Measurements from ENCODE around the gene SOCS7. TPM values are rescaled to one million over a fixed set of nuclear protein-coding genes. Genes with fewer than 3 reads are reported as not detected.

The SOCS7 gene
- total and polyA plus RNA-seq, 10 of the 15 experiments (the other 5 are each of a cell fraction or from before 2014, with no cell fraction given): 0.68 to 12.8 (median 7.3) TPM

DNA sequence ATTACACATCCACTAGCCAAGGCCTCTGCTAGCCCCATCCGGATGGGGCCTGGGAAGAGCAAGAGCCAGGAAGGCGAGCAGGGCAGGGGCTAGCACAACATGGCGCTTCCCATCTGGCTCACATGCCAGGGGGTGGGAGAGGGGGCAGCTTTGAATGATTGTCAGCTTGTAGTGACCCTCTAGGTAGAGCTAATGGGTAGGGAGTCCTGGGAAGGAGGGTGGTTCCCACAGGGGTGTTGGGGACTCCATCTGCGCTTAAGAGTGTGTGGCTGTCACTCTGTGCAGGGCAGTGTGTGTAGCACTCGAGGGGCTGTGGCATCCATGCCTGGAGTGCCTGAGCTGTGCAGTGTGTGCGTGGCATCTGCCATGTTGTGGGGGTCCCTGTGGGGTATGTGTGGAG lies 101.1 kb downstream of the SOCS7 start (continued):
- TF ChIP-seq EP300 (IDR thresholded peaks at IDR 0.05; ENCODE audit: borderline replicate concordance in 1 of 2, control insufficient read depth in 1 of 2, low read depth in 2 of 2, low read length in 2 of 2): no peak
- no peak for TF ChIP-seq SMC3 (IDR thresholded peaks at IDR 0.05; ENCODE audit: borderline replicate concordance, low read length)
- TF ChIP-seq WRNIP1 (IDR thresholded peaks at IDR 0.05; ENCODE audit: borderline replicate concordance, low read depth, low read length): no peak
- no peak for TF ChIP-seq CHD4 (IDR thresholded peaks at IDR 0.05)
- no peak for TF ChIP-seq EED (IDR thresholded peaks at IDR 0.05; ENCODE audit: low read depth)
- TF ChIP-seq EGR1 (IDR thresholded peaks at IDR 0.05; ENCODE audit: borderline replicate concordance in 1 of 2, low read depth in 2 of 2, low read length in 2 of 2): no peak

DNA sequence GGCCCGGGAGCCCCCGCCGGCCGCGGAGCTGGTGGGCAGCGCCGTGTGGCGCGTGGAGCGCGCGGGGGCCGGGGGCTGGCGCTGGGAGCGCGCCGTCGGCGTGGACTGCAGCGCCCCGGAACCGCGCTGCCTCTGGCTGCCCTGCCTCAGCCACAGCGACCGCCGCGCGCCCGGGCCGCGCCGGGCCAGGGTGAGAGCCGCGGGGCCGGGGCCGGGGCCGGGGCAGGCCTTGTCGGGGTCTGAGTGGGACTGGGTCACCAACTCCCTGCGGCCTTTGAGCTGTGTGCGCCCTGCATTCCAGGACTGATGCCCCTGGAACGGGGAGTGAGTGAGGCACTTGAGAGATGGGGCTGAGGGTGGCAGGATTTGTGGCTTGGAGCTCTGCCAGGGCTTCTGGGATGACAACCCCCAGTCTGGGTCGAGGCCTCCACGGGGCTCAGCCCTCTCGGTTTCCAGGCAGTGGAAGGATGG lies 102.3 kb downstream of the SOCS7 start:
- in situ Hi-C loops (cut with MboI): no loop called here
- BruUV-seq (replicated peaks): no TSS peak
- H3K27me3 ChIP-seq (replicated peaks in 1 of 2; ENCODE audit: control insufficient read depth in 2 of 2, insufficient read depth in 2 of 2, low read length in 1 of 2): peaks cover 5 to 13% of the 10 kb centered on the region in 2 experiments; a peak in 3 of 4 replicates
- H2AFZ ChIP-seq (ENCODE audit: control insufficient read depth, low read depth, low read length): no peak overlapping the region
- H3K79me2 ChIP-seq (ENCODE audit: control insufficient read depth, insufficient read depth, low read length): no peaks in the 10 kb centered on the region
- H3K9ac ChIP-seq (ENCODE audit: control insufficient read depth, insufficient read depth, low read length): no peak overlapping the region
- H3K4me2 ChIP-seq (ENCODE audit: control insufficient read depth, insufficient read depth): no peak overlapping the region
- SMC1A ChIA-PET (ENCODE audit: uncharacterized antibody, unreplicated experiment): no interaction called here
- CTCF ChIA-PET: no interaction called here
- DNase-seq (ENCODE audit: low read depth, low spot score) (no peak), ATAC-seq (no peak), FAIRE-seq (no peak)
- no peak overlapping the region for H3K27ac ChIP-seq (ENCODE audit: control insufficient read depth, insufficient read depth)
- 42% methylated on average over 9 of the region's 44 CpGs for WGBS (ENCODE audit: insufficient coverage, insufficient replicate concordance, low lambda C conversion rate, missing lambda C conversion rate)
- no peak overlapping the region for H3K4me3 ChIP-seq
- POLR2A ChIA-PET: no interaction called here
- peaks cover 11% of the 10 kb centered on the region for H3K4me1 ChIP-seq (ENCODE audit: control insufficient read depth, insufficient read depth, low read length)
- intact Hi-C loops (cut with micrococcal nuclease; ENCODE audit: unreplicated experiment): no loop called here
- H3K36me3 ChIP-seq (ENCODE audit: control insufficient read depth in 2 of 2, insufficient read depth in 2 of 2, low read length in 1 of 2): no peaks in the 10 kb centered on the region
- H4K20me1 ChIP-seq (ENCODE audit: control insufficient read depth, insufficient read depth): no peaks in the 10 kb centered on the region
- H3K9me3 ChIP-seq (replicated peaks; ENCODE audit: control insufficient read depth, insufficient read depth, low read length): no peaks in the 10 kb centered on the region
- RAD21 ChIA-PET (ENCODE audit: unreplicated experiment): no interaction called here
- TF ChIP-seq, protein P1, sequence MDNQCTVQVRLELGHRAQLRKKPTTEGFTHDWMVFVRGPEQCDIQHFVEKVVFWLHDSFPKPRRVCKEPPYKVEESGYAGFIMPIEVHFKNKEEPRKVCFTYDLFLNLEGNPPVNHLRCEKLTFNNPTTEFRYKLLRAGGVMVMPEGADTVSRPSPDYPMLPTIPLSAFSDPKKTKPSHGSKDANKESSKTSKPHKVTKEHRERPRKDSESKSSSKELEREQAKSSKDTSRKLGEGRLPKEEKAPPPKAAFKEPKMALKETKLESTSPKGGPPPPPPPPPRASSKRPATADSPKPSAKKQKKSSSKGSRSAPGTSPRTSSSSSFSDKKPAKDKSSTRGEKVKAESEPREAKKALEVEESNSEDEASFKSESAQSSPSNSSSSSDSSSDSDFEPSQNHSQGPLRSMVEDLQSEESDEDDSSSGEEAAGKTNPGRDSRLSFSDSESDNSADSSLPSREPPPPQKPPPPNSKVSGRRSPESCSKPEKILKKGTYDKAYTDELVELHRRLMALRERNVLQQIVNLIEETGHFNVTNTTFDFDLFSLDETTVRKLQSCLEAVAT (IDR thresholded peaks at IDR 0.05): no peak
- TF ChIP-seq SMC3 (IDR thresholded peaks at IDR 0.05; ENCODE audit: borderline replicate concordance, low read length) (no peak), IKZF2 (IDR thresholded peaks at IDR 0.05) (no peak), BACH1 (IDR thresholded peaks at IDR 0.05; ENCODE audit: borderline replicate concordance) (no peak), NR2C1 (IDR thresholded peaks at IDR 0.05) (no peak), SUZ12 (IDR thresholded peaks at IDR 0.05; ENCODE audit: unreplicated experiment) (no peak), PAX8 (IDR thresholded peaks at IDR 0.05) (no peak), CREM (IDR thresholded peaks at IDR 0.05; ENCODE audit: low read depth) (no peak), RUNX3 (IDR thresholded peaks at IDR 0.05; ENCODE audit: low read length) (no peak), SMAD5 (IDR thresholded peaks at IDR 0.05; ENCODE audit: low read depth) (no peak), ZNF207 (IDR thresholded peaks at IDR 0.05; ENCODE audit: borderline replicate concordance) (no peak)
- TF ChIP-seq, protein P2, sequence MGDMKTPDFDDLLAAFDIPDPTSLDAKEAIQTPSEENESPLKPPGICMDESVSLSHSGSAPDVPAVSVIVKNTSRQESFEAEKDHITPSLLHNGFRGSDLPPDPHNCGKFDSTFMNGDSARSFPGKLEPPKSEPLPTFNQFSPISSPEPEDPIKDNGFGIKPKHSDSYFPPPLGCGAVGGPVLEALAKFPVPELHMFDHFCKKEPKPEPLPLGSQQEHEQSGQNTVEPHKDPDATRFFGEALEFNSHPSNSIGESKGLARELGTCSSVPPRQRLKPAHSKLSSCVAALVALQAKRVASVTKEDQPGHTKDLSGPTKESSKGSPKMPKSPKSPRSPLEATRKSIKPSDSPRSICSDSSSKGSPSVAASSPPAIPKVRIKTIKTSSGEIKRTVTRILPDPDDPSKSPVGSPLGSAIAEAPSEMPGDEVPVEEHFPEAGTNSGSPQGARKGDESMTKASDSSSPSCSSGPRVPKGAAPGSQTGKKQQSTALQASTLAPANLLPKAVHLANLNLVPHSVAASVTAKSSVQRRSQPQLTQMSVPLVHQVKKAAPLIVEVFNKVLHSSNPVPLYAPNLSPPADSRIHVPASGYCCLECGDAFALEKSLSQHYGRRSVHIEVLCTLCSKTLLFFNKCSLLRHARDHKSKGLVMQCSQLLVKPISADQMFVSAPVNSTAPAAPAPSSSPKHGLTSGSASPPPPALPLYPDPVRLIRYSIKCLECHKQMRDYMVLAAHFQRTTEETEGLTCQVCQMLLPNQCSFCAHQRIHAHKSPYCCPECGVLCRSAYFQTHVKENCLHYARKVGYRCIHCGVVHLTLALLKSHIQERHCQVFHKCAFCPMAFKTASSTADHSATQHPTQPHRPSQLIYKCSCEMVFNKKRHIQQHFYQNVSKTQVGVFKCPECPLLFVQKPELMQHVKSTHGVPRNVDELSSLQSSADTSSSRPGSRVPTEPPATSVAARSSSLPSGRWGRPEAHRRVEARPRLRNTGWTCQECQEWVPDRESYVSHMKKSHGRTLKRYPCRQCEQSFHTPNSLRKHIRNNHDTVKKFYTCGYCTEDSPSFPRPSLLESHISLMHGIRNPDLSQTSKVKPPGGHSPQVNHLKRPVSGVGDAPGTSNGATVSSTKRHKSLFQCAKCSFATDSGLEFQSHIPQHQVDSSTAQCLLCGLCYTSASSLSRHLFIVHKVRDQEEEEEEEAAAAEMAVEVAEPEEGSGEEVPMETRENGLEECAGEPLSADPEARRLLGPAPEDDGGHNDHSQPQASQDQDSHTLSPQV (IDR thresholded peaks at IDR 0.05): no peak
- TF ChIP-seq, protein P3, sequence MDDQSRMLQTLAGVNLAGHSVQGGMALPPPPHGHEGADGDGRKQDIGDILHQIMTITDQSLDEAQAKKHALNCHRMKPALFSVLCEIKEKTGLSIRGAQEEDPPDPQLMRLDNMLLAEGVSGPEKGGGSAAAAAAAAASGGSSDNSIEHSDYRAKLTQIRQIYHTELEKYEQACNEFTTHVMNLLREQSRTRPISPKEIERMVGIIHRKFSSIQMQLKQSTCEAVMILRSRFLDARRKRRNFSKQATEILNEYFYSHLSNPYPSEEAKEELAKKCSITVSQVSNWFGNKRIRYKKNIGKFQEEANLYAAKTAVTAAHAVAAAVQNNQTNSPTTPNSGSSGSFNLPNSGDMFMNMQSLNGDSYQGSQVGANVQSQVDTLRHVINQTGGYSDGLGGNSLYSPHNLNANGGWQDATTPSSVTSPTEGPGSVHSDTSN (IDR thresholded peaks at IDR 0.05; ENCODE audit: insufficient replicate concordance, low read depth, low read length): no peak

All from GM12878 (cell line).